WTC11 (cell line): Measurements from ENCODE around the gene TOM1. TPM values are rescaled to one million over a fixed set of nuclear protein-coding genes. Genes with fewer than 3 reads are reported as not detected.

ENCODE experiments used
- ATAC-seq: fragments of 200-7000 bp; cut with Tn5 transposase; 2 replicates; pipeline ENCODE4 v1.10.0; 2021; ENCODE audit warnings: mild to moderate bottlenecking, moderate library complexity
- CTCF ChIA-PET: fragments of 300-600 bp; sonication (Branson Sonifier 250); formaldehyde crosslinking; loops from one replicate; lab custom pipeline; 2021; ENCODE audit warnings: antibody characterized with exemption; lab: Charles Lee
- POLR2A ChIA-PET: fragments of 350-600 bp; sonication (Branson Sonifier 250); formaldehyde crosslinking; loops from one replicate; lab custom pipeline; 2021; ENCODE audit warnings: antibody characterized with exemption; lab: Charles Lee
- DNase-seq: peaks from one replicate; pipeline ENCODE4 v3.0.0; 2021; ENCODE audit warnings: low spot score
- H3K27ac Mint-ChIP-seq: 2 replicates; pipeline ENCODE4 v1.8.0; 2021; ENCODE audit warnings: mixed read lengths
- H3K27me3 Mint-ChIP-seq: 2 replicates; pipeline ENCODE4 v1.8.0; 2021; ENCODE audit warnings: low read depth, mild to moderate bottlenecking, moderate library complexity, mixed read lengths
- H3K36me3 Mint-ChIP-seq: 2 replicates; pipeline ENCODE4 v1.8.0; 2021; ENCODE audit warnings: mixed read lengths
- H3K4me1 Mint-ChIP-seq: 2 replicates; pipeline ENCODE4 v1.8.0; 2022; ENCODE audit warnings: mixed read lengths
- H3K4me3 Mint-ChIP-seq: 2 replicates; pipeline ENCODE4 v1.8.0; 2021; ENCODE audit warnings: mild to moderate bottlenecking, moderate library complexity, mixed read lengths
- H3K9me3 Mint-ChIP-seq: 2 replicates; pipeline ENCODE4 v1.8.0; 2021; ENCODE audit warnings: mixed read lengths
- AR ChIP-seq: fragments of 250-450 bp; sonication (Bioruptor Pico); IDR thresholded peaks from 2 replicates; pipeline ENCODE4 v1.9.0; 2021; ENCODE audit warnings: mild to moderate bottlenecking
- ATF1 ChIP-seq: sonication (generic); formaldehyde crosslinking; IDR thresholded peaks from 2 replicates; pipeline ENCODE4 v1.8.1; 2023; ENCODE audit warnings: mild to moderate bottlenecking, moderate library complexity, missing genetic modification reagents
- CBFB ChIP-seq: sonication (generic); formaldehyde crosslinking; IDR thresholded peaks from 2 replicates; pipeline ENCODE4 v1.8.1; 2022; ENCODE audit warnings: mild to moderate bottlenecking, low read depth, missing genetic modification reagents
- CREB1 ChIP-seq: sonication (generic); formaldehyde crosslinking; IDR thresholded peaks from 2 replicates; pipeline ENCODE4 v1.8.0; 2023; ENCODE audit warnings: mild to moderate bottlenecking, missing genetic modification reagents
- E2F1 ChIP-seq: sonication (generic); formaldehyde crosslinking; IDR thresholded peaks from 2 replicates; pipeline ENCODE4 v1.8.0; 2022; ENCODE audit warnings: mild to moderate bottlenecking, missing genetic modification reagents
- E2F4 ChIP-seq: sonication (generic); formaldehyde crosslinking; IDR thresholded peaks from 2 replicates; pipeline ENCODE4 v1.8.1; 2022; ENCODE audit warnings: low read depth, mild to moderate bottlenecking, moderate library complexity, missing genetic modification reagents, borderline replicate concordance
- ESRRA ChIP-seq: sonication (generic); formaldehyde crosslinking; IDR thresholded peaks from 2 replicates; pipeline ENCODE4 v1.8.1; 2022; ENCODE audit warnings: mild to moderate bottlenecking, missing genetic modification reagents, borderline replicate concordance
- MXD4 ChIP-seq: fragments of 250-450 bp; sonication (Bioruptor Pico); IDR thresholded peaks from 2 replicates; pipeline ENCODE4 v1.8.0; 2021; ENCODE audit warnings: mild to moderate bottlenecking, moderate library complexity, borderline replicate concordance
- RELA ChIP-seq: sonication (generic); formaldehyde crosslinking; IDR thresholded peaks from 2 replicates; pipeline ENCODE4 v1.8.1; 2022; ENCODE audit warnings: missing genetic modification reagents, mild to moderate bottlenecking, borderline replicate concordance
- RORB ChIP-seq: fragments of 250-450 bp; sonication (Bioruptor Pico); IDR thresholded peaks from 2 replicates; pipeline ENCODE4 v1.9.0; 2021; ENCODE audit warnings: mild to moderate bottlenecking
- SMAD3 ChIP-seq: sonication (generic); formaldehyde crosslinking; IDR thresholded peaks from 2 replicates; pipeline ENCODE4 v1.8.0; 2022; ENCODE audit warnings: missing genetic modification reagents, mild to moderate bottlenecking, borderline replicate concordance
- SOX15 ChIP-seq: fragments of 250-450 bp; sonication (Bioruptor Pico); IDR thresholded peaks from 2 replicates; pipeline ENCODE4 v1.9.0; 2021; ENCODE audit warnings: mild to moderate bottlenecking
- ZBTB21 ChIP-seq: sonication (generic); formaldehyde crosslinking; IDR thresholded peaks from 2 replicates; pipeline ENCODE4 v1.8.1; 2023; ENCODE audit warnings: mild to moderate bottlenecking, missing genetic modification reagents, borderline replicate concordance
- ZNF138 ChIP-seq: sonication (generic); formaldehyde crosslinking; conservative IDR thresholded peaks from 2 replicates; pipeline ENCODE4 v1.8.1; 2022; ENCODE audit warnings: mild to moderate bottlenecking, moderate library complexity, missing genetic modification reagents
- ZNF232 ChIP-seq: sonication (generic); formaldehyde crosslinking; IDR thresholded peaks from 2 replicates; pipeline ENCODE4 v1.8.0; 2022; ENCODE audit warnings: mild to moderate bottlenecking, missing genetic modification reagents
- total RNA-seq: library from RNA; stranded (reverse); gene quantifications from 3 replicates; pipeline ENCODE4 v1.2.3, GENCODE V29; 2021
- TF ChIP-seq, protein P1 (sequence below): sonication (generic); formaldehyde crosslinking; IDR thresholded peaks from 2 replicates; pipeline ENCODE4 v1.8.0; 2022; ENCODE audit warnings: mild to moderate bottlenecking, missing genetic modification reagents
- TF ChIP-seq, protein P2 (sequence below): sonication (generic); formaldehyde crosslinking; IDR thresholded peaks from 2 replicates; pipeline ENCODE4 v1.8.1; 2022; ENCODE audit warnings: mild to moderate bottlenecking, moderate library complexity, missing genetic modification reagents
- TF ChIP-seq, protein P3 (sequence below): sonication (generic); formaldehyde crosslinking; IDR thresholded peaks from 2 replicates; pipeline ENCODE4 v1.8.0; 2023; ENCODE audit warnings: mild to moderate bottlenecking, missing genetic modification reagents
- TF ChIP-seq, protein P4 (sequence below): fragments of 250-450 bp; sonication (Bioruptor Pico); IDR thresholded peaks from 2 replicates; pipeline ENCODE4 v1.9.0; 2021; ENCODE audit warnings: mild to moderate bottlenecking, borderline replicate concordance

TOM1 gene
- total RNA-seq, 1 experiment from 2014 or later: 23.5 TPM

DNA sequence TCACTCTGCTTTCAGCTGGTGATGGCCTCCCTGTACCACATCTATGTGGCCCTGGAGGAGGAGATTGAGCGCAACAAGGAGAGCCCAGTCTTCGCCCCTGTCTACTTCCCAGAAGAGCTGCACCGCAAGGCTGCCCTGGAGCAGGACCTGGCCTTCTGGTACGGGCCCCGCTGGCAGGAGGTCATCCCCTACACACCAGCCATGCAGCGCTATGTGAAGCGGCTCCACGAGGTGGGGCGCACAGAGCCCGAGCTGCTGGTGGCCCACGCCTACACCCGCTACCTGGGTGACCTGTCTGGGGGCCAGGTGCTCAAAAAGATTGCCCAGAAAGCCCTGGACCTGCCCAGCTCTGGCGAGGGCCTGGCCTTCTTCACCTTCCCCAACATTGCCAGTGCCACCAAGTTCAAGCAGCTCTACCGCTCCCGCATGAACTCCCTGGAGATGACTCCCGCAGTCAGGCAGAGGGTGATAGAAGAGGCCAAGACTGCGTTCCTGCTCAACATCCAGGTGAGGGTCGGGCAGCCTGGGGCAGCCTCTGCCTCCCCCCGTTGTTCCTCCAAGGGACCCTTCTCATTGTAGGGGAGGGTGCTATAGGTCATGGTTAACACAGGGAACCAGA is 87.1 kb downstream of the TOM1 start (continued):
- TF ChIP-seq AR (CRISPR knock-in tag): no peak
- TF ChIP-seq, protein P1, sequence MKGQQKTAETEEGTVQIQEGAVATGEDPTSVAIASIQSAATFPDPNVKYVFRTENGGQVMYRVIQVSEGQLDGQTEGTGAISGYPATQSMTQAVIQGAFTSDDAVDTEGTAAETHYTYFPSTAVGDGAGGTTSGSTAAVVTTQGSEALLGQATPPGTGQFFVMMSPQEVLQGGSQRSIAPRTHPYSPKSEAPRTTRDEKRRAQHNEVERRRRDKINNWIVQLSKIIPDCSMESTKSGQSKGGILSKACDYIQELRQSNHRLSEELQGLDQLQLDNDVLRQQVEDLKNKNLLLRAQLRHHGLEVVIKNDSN: no peak
- TF ChIP-seq E2F4 (CRISPR knock-in tag): no peak
- TF ChIP-seq, protein P2, sequence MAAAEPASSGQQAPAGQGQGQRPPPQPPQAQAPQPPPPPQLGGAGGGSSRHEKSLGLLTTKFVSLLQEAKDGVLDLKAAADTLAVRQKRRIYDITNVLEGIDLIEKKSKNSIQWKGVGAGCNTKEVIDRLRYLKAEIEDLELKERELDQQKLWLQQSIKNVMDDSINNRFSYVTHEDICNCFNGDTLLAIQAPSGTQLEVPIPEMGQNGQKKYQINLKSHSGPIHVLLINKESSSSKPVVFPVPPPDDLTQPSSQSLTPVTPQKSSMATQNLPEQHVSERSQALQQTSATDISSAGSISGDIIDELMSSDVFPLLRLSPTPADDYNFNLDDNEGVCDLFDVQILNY: no peak
- TF ChIP-seq CBFB: no peak
- no peak for TF ChIP-seq E2F1 (CRISPR knock-in tag)
- TF ChIP-seq ATF1 (CRISPR knock-in tag): no peak
- TF ChIP-seq, protein P3, sequence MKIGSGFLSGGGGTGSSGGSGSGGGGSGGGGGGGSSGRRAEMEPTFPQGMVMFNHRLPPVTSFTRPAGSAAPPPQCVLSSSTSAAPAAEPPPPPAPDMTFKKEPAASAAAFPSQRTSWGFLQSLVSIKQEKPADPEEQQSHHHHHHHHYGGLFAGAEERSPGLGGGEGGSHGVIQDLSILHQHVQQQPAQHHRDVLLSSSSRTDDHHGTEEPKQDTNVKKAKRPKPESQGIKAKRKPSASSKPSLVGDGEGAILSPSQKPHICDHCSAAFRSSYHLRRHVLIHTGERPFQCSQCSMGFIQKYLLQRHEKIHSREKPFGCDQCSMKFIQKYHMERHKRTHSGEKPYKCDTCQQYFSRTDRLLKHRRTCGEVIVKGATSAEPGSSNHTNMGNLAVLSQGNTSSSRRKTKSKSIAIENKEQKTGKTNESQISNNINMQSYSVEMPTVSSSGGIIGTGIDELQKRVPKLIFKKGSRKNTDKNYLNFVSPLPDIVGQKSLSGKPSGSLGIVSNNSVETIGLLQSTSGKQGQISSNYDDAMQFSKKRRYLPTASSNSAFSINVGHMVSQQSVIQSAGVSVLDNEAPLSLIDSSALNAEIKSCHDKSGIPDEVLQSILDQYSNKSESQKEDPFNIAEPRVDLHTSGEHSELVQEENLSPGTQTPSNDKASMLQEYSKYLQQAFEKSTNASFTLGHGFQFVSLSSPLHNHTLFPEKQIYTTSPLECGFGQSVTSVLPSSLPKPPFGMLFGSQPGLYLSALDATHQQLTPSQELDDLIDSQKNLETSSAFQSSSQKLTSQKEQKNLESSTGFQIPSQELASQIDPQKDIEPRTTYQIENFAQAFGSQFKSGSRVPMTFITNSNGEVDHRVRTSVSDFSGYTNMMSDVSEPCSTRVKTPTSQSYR (CRISPR knock-in tag): no peak

- CTCF ChIA-PET: no interaction called here
- no peak overlapping the region for H3K27ac Mint-ChIP-seq
- no peaks in the 10 kb centered on the region for H3K9me3 Mint-ChIP-seq
- no peak for TF ChIP-seq ZNF232 (CRISPR knock-in tag)
- TF ChIP-seq ZNF138 (CRISPR knock-in tag): no peak
- DNase-seq (no peak), ATAC-seq (no peak)
- H3K36me3 Mint-ChIP-seq: peaks cover 10% of the 10 kb centered on the region
- H3K4me3 Mint-ChIP-seq: no peak overlapping the region
- H3K27me3 Mint-ChIP-seq: no peaks in the 10 kb centered on the region
- POLR2A ChIA-PET: no interaction called here
- no peaks in the 10 kb centered on the region for H3K4me1 Mint-ChIP-seq
Observed at GRCh38 chr22:35390933-35391332, 91.2 kb downstream of the TOM1 start.

DNA sequence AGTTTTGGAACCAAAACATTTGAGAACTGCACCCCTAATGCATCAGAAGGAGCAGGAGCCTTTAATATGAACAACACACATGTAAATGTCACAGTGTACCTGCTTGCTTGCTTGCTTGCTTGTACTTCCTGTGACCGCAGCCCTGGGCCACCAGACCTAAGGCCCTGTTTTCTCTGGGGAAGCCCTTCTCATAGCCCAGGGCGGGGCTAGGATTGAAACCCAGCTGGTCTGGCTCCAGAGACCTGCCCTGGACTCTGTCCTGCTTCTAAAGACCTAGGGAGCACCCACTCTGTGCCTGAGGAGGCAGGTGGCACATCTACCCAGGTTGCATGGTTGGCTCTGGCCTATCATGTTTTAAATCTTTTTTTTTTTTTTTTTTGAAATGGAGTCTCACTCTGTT is 92.7 kb downstream of the TOM1 start:
- ATAC-seq: no peak
- H3K27me3 Mint-ChIP-seq: no peaks in the 10 kb centered on the region
- CTCF ChIA-PET: interaction anchor here (0.7 kb wide), 1 partner anchor 194 kb away, joined by 3 read pairs; no protein-coding TSS in a partner anchor
- no peak for DNase-seq
- no peaks in the 10 kb centered on the region for H3K9me3 Mint-ChIP-seq
- H3K4me1 Mint-ChIP-seq: peaks cover 11% of the 10 kb centered on the region
- no peak overlapping the region for H3K27ac Mint-ChIP-seq
- peaks cover 10% of the 10 kb centered on the region for H3K36me3 Mint-ChIP-seq
- POLR2A ChIA-PET: interaction anchor here (0.6 kb wide), 1 partner anchor 8 kb away, joined by 3 read pairs; no protein-coding TSS in a partner anchor
- H3K4me3 Mint-ChIP-seq: no peak overlapping the region
- TF ChIP-seq SOX15 (CRISPR knock-in tag) (no peak), ZNF232 (CRISPR knock-in tag) (no peak), ZBTB21 (CRISPR knock-in tag) (no peak), RORB (no peak), SMAD3 (CRISPR knock-in tag) (no peak), MXD4 (CRISPR knock-in tag) (no peak), CREB1 (CRISPR knock-in tag) (no peak), ZNF138 (CRISPR knock-in tag) (no peak), ESRRA (CRISPR knock-in tag) (no peak), RELA (CRISPR knock-in tag) (no peak)
- TF ChIP-seq, protein P4, sequence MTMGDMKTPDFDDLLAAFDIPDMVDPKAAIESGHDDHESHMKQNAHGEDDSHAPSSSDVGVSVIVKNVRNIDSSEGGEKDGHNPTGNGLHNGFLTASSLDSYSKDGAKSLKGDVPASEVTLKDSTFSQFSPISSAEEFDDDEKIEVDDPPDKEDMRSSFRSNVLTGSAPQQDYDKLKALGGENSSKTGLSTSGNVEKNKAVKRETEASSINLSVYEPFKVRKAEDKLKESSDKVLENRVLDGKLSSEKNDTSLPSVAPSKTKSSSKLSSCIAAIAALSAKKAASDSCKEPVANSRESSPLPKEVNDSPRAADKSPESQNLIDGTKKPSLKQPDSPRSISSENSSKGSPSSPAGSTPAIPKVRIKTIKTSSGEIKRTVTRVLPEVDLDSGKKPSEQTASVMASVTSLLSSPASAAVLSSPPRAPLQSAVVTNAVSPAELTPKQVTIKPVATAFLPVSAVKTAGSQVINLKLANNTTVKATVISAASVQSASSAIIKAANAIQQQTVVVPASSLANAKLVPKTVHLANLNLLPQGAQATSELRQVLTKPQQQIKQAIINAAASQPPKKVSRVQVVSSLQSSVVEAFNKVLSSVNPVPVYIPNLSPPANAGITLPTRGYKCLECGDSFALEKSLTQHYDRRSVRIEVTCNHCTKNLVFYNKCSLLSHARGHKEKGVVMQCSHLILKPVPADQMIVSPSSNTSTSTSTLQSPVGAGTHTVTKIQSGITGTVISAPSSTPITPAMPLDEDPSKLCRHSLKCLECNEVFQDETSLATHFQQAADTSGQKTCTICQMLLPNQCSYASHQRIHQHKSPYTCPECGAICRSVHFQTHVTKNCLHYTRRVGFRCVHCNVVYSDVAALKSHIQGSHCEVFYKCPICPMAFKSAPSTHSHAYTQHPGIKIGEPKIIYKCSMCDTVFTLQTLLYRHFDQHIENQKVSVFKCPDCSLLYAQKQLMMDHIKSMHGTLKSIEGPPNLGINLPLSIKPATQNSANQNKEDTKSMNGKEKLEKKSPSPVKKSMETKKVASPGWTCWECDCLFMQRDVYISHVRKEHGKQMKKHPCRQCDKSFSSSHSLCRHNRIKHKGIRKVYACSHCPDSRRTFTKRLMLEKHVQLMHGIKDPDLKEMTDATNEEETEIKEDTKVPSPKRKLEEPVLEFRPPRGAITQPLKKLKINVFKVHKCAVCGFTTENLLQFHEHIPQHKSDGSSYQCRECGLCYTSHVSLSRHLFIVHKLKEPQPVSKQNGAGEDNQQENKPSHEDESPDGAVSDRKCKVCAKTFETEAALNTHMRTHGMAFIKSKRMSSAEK (CRISPR knock-in tag): no peak
